BE2C (cell line): ENCODE measurements around the gene KCTD17.

ENCODE experiments used
- DNase-seq: peaks from one replicate; pipeline ENCODE4 v3.0.0-alpha.2; 2020
- H3K27me3 ChIP-seq: fragments of 250-450 bp; sonication (Bioruptor Pico); 2 replicates; pipeline ENCODE4 v1.5.1; 2020; ENCODE audit warnings: mild to moderate bottlenecking
- H3K36me3 ChIP-seq: fragments of 250-450 bp; sonication (Bioruptor Pico); 2 replicates; pipeline ENCODE4 v1.5.1; 2020; ENCODE audit warnings: mild to moderate bottlenecking
- H3K4me1 ChIP-seq: fragments of 250-450 bp; sonication (Bioruptor Pico); 2 replicates; pipeline ENCODE4 v1.5.1; 2020
- H3K4me3 ChIP-seq: 2 replicates; pipeline ENCODE4 v1.5.1; 2011; ENCODE audit warnings: low read depth, low read length
- H3K9me3 ChIP-seq: fragments of 250-450 bp; sonication (Bioruptor Pico); 2 replicates; pipeline ENCODE4 v1.5.1; 2020
- TF ChIP-seq, protein P1 (sequence below): IDR thresholded peaks from 2 replicates; pipeline ENCODE4 v1.5.1; 2012; ENCODE audit warnings: mild to moderate bottlenecking, low read depth, low read length

The KCTD17 gene

DNA sequence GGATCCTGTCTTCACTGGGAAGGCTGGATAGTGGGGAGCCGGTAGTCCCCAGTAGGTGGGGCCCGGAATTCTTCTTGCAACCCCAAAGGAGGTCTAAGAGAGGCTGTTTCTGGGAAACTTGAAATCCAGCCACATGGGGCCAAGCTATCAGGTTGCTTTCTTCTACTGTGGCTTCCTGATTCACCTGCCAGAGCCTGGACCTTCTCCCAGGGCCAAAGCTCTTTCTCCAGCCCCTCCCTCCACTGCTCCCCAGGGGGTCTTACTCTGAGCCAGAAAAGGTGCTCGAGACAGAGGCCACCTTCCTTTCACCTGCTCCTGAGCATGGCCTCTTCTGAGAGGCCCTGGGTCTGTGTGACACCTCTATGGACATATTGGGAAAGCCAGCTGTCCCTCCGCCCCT is 41.4 kb upstream of the KCTD17 start:
- TF ChIP-seq, protein P1, sequence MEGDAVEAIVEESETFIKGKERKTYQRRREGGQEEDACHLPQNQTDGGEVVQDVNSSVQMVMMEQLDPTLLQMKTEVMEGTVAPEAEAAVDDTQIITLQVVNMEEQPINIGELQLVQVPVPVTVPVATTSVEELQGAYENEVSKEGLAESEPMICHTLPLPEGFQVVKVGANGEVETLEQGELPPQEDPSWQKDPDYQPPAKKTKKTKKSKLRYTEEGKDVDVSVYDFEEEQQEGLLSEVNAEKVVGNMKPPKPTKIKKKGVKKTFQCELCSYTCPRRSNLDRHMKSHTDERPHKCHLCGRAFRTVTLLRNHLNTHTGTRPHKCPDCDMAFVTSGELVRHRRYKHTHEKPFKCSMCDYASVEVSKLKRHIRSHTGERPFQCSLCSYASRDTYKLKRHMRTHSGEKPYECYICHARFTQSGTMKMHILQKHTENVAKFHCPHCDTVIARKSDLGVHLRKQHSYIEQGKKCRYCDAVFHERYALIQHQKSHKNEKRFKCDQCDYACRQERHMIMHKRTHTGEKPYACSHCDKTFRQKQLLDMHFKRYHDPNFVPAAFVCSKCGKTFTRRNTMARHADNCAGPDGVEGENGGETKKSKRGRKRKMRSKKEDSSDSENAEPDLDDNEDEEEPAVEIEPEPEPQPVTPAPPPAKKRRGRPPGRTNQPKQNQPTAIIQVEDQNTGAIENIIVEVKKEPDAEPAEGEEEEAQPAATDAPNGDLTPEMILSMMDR, result no peak
- DNase-seq, result no peak
- Histone ChIP-seq H3K27me3 (peaks cover 5% of the 10 kb centered on the region), H3K36me3 (no peaks in the 10 kb centered on the region), H3K4me3 (no peak overlapping the region), H3K4me1 (no peaks in the 10 kb centered on the region), H3K9me3 (no peaks in the 10 kb centered on the region)

DNA sequence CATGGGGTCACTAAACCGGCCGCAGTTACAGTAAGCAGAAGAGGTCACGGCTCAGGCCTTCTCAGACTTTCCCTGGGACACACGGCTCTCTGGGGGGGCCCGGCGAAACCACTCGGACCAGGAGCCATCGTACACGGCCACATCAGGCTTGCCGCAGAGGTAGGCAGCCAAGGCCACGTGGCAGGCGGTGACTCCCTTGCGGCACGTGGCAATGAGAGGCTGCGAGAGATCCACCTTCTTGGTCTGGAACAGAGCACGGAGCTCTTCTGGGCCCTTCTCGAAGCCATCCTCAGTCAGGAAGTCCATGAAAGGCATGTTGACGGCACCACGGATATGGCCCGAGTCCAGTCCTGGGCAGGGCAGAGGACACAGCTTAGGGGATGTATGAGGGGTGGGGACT is 40.6 kb upstream of the KCTD17 start:
- H3K4me1 ChIP-seq, result no peaks in the 10 kb centered on the region
- no peak for DNase-seq
- H3K36me3 ChIP-seq, result no peaks in the 10 kb centered on the region
- TF ChIP-seq, protein P1, result no peak
- no peaks in the 10 kb centered on the region for H3K9me3 ChIP-seq
- peaks cover 2% of the 10 kb centered on the region for H3K27me3 ChIP-seq
- H3K4me3 ChIP-seq, result no peak overlapping the region

GRCh38 chr22:37011472-37011871 is 40.1 kb upstream of the KCTD17 start:
- peaks cover 2% of the 10 kb centered on the region; the same call in 1 of the 2 replicates for H3K36me3 ChIP-seq
- no peak overlapping the region for H3K4me3 ChIP-seq
- no peaks in the 10 kb centered on the region; the same call in 1 of the 2 replicates for H3K27me3 ChIP-seq
- no peak for DNase-seq
- H3K4me1 ChIP-seq, result no peaks in the 10 kb centered on the region
- H3K9me3 ChIP-seq, result no peaks in the 10 kb centered on the region
- TF ChIP-seq, protein P1, result no peak

DNA sequence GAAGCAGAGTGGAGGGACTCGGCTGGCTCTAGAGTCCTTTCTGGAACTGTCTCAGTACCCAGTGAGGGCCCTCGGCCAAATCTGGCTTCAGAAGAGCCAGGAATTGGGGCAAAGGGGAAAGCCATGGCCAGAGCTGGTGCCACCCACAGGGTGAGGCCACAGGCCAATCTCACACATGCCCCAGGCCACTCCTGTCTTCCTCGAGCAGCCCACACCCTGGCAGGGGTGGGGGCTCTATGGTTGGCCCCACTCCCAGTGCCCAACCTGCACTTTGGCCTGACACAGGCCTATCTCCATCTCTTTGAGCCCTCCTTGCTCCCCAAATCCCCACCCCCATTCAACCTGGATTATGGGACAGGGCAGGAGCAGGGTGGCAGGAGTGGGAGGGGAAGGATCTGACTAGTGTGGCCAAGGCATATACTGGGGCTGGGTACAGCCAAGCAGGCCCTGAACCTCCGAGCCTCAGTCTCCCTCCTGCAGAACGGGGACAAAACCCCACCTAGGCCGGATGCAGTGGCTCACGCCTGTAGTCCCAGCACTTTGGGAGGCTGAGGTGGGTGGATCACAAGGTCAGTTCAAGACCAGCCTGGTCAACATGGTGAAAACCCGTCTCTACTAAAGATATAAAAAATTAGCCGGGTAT is 39.2 kb upstream of the KCTD17 start:
- Histone ChIP-seq H3K9me3 (no peaks in the 10 kb centered on the region), H3K4me1 (no peaks in the 10 kb centered on the region), H3K36me3 (peaks cover 4% of the 10 kb centered on the region; the same call in 1 of the 2 replicates), H3K27me3 (no peaks in the 10 kb centered on the region; the same call in 1 of the 2 replicates), H3K4me3 (no peak overlapping the region)
- TF ChIP-seq, protein P1, result no peak
- no peak for DNase-seq

DNA sequence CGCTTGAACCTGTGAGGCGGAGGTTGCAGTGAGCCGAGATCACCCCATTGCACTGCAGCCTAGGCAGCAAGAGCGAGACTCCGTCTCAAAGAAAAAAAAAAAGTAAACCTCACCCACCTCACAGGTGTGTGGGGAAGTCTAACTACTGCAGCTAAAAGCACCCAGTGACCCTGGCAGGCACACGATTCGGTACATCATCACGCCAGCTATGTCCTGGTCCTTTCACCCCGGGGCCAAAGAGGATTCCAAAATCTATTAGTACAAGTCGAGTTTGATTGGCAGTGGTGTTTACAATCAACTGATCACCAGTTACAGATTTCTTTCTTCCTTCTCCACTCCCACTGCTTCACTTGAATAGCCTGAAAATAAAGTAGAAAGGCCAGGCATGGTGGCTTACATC is 38.6 kb upstream of the KCTD17 start:
- Histone ChIP-seq H3K27me3 (no peaks in the 10 kb centered on the region; the same call in 1 of the 2 replicates), H3K9me3 (no peaks in the 10 kb centered on the region), H3K4me3 (no peak overlapping the region), H3K36me3 (peaks cover 9% of the 10 kb centered on the region), H3K4me1 (peaks cover under 1% of the 10 kb centered on the region)
- TF ChIP-seq, protein P1, result no peak
- no peak for DNase-seq

DNA sequence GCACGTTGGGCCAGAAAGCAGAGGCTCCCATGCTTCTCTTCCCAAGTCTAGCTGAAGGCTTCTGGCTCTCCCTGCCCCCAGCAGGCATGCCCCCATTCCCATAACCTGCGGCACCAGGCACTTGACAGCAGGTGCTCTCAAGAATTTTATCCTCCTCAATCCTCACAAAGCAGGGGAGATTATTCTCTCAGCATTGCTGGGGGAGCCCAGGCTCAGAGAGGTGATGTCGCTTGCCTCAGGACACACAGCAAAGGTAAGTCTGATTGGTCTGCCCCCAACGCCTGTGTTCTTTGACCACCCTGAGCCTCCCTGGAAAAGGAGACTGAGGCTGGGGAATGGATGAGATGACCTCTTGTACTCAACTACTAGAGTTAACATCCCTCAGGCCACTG is 37.1 kb upstream of the KCTD17 start:
- TF ChIP-seq, protein P1, result no peak
- Histone ChIP-seq H3K4me3 (no peak overlapping the region), H3K27me3 (no peaks in the 10 kb centered on the region), H3K4me1 (peaks cover 6% of the 10 kb centered on the region), H3K9me3 (no peaks in the 10 kb centered on the region), H3K36me3 (peaks cover 13% of the 10 kb centered on the region)
- no peak for DNase-seq
